MM.1S (cell line): Measurements from ENCODE around the gene RHEB.

ENCODE experiments used
- DNase-seq: peaks from one replicate; pipeline ENCODE4 v3.0.0-alpha.2; 2015
- H2AFZ ChIP-seq: fragments of 300-600 bp; sonication (generic); 2 replicates; pipeline ENCODE4 v1.6.0; 2016; ENCODE audit warnings: antibody characterized with exemption, low read length
- H3F3A ChIP-seq: fragments of 300-600 bp; sonication (generic); 2 replicates; pipeline ENCODE4 v1.6.1; 2016; ENCODE audit warnings: mild to moderate bottlenecking, antibody characterized with exemption, low read length, moderate library complexity, mixed read lengths; ENCODE audit not compliant: insufficient read depth
- H3K27ac ChIP-seq: fragments of 300-600 bp; sonication (generic); 2 replicates; pipeline ENCODE4 v1.5.1; 2016; ENCODE audit warnings: mild to moderate bottlenecking, low read length
- H3K27me3 ChIP-seq: fragments of 300-600 bp; sonication (generic); replicated peaks from 2 replicates; pipeline ENCODE4 v1.6.0; 2016; ENCODE audit warnings: low read length; ENCODE audit not compliant: insufficient read depth
- H3K36me3 ChIP-seq: fragments of 300-600 bp; sonication (generic); replicated peaks from 2 replicates; pipeline ENCODE4 v1.6.1; 2016; ENCODE audit warnings: mild to moderate bottlenecking, low read length, mixed read lengths; ENCODE audit not compliant: insufficient read depth
- H3K4me1 ChIP-seq: fragments of 300-600 bp; sonication (generic); 2 replicates; pipeline ENCODE4 v1.6.1; 2016; ENCODE audit warnings: low read length, mixed read lengths
- H3K4me2 ChIP-seq: fragments of 300-600 bp; sonication (generic); 2 replicates; pipeline ENCODE4 v1.6.0; 2016; ENCODE audit warnings: low read depth, low read length
- H3K4me3 ChIP-seq: fragments of 300-600 bp; sonication (generic); 2 replicates; pipeline ENCODE4 v1.5.1; 2016; ENCODE audit warnings: low read length, mixed read lengths
- H3K79me2 ChIP-seq: fragments of 300-600 bp; sonication (generic); 2 replicates; pipeline ENCODE4 v1.6.1; 2016; ENCODE audit warnings: mixed run types, low read length, mixed read lengths
- H3K9ac ChIP-seq: fragments of 300-600 bp; sonication (generic); 2 replicates; pipeline ENCODE4 v1.6.1; 2016; ENCODE audit warnings: low read length, mixed read lengths
- H3K9me2 ChIP-seq: fragments of 300-600 bp; sonication (generic); replicated peaks from 2 replicates; pipeline ENCODE4 v1.6.1; 2016; ENCODE audit warnings: mild to moderate bottlenecking, low read length, mixed read lengths; ENCODE audit not compliant: insufficient read depth
- H3K9me3 ChIP-seq: fragments of 300-600 bp; sonication (generic); replicated peaks from 2 replicates; pipeline ENCODE4 v1.6.1; 2016; ENCODE audit warnings: mild to moderate bottlenecking, low read length, mixed read lengths; ENCODE audit not compliant: insufficient read depth
- H4K20me1 ChIP-seq: fragments of 300-600 bp; sonication (generic); 2 replicates; pipeline ENCODE4 v1.6.1; 2016; ENCODE audit warnings: mild to moderate bottlenecking, low read length, moderate library complexity, mixed read lengths; ENCODE audit not compliant: insufficient read depth
- EZH2 ChIP-seq: fragments of 300-600 bp; sonication (generic); optimal IDR thresholded peaks from 2 replicates; pipeline ENCODE3; 2017; ENCODE audit warnings: low read depth, mild to moderate bottlenecking, antibody characterized with exemption, low read length, mixed read lengths
- EZH2phosphoT487 ChIP-seq: fragments of 300-600 bp; sonication (generic); IDR thresholded peaks from 2 replicates; pipeline ENCODE4 v1.6.1; 2018; ENCODE audit warnings: antibody characterized with exemption, low read length
- TF ChIP-seq, protein P1 (sequence below): fragments of 300-600 bp; sonication (generic); IDR thresholded peaks from 2 replicates; pipeline ENCODE4 v1.5.1; 2016; ENCODE audit warnings: antibody characterized with exemption, low read length, mixed read lengths

Gene RHEB

DNA sequence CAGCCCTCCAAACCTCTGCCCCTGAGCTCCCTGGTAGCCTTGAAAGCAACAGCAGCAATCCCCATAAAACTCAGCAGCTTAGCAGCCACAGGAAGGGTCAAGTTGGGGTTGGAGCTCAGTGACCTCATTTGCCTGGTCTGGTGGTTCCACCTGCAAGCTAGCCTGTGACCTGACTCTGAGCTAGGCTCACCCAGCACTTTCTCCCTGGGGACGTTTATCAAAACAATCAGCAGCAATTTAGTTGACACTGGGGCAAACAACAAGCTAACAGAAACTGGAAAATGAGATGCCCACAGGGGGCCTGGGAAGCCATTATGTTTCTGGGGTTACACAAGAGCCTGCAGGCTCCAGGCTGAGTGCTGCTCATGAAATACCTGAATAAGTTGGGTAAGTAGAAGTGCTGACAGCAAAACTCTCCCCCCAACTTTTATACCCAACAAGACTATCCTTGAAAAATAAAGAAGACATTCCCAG lies 57.4 kb downstream of the RHEB start:
- no peaks in the 10 kb centered on the region for H4K20me1 ChIP-seq
- DNase-seq: no peak
- peaks cover 3% of the 10 kb centered on the region; the same call in 1 of the 2 replicates for H3K27me3 ChIP-seq
- H3K9ac ChIP-seq: no peak overlapping the region
- no peaks in the 10 kb centered on the region for H3K79me2 ChIP-seq
- H3K4me3 ChIP-seq: no peak overlapping the region
- 0 out of 2 replicates have a peak, but pooled peaks cover 4% of the 10 kb centered on the region for H3F3A ChIP-seq
- H3K36me3 ChIP-seq: peaks cover 14% of the 10 kb centered on the region
- no peak overlapping the region for H3K27ac ChIP-seq
- TF ChIP-seq, protein P1, sequence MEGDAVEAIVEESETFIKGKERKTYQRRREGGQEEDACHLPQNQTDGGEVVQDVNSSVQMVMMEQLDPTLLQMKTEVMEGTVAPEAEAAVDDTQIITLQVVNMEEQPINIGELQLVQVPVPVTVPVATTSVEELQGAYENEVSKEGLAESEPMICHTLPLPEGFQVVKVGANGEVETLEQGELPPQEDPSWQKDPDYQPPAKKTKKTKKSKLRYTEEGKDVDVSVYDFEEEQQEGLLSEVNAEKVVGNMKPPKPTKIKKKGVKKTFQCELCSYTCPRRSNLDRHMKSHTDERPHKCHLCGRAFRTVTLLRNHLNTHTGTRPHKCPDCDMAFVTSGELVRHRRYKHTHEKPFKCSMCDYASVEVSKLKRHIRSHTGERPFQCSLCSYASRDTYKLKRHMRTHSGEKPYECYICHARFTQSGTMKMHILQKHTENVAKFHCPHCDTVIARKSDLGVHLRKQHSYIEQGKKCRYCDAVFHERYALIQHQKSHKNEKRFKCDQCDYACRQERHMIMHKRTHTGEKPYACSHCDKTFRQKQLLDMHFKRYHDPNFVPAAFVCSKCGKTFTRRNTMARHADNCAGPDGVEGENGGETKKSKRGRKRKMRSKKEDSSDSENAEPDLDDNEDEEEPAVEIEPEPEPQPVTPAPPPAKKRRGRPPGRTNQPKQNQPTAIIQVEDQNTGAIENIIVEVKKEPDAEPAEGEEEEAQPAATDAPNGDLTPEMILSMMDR: no peak
- no peak for TF ChIP-seq EZH2phosphoT487
- no peak for TF ChIP-seq EZH2
- H3K4me2 ChIP-seq: no peak overlapping the region
- no peaks in the 10 kb centered on the region for H3K4me1 ChIP-seq
- no peak overlapping the region for H2AFZ ChIP-seq
- no peaks in the 10 kb centered on the region for H3K9me3 ChIP-seq
- no peaks in the 10 kb centered on the region for H3K9me2 ChIP-seq

DNA sequence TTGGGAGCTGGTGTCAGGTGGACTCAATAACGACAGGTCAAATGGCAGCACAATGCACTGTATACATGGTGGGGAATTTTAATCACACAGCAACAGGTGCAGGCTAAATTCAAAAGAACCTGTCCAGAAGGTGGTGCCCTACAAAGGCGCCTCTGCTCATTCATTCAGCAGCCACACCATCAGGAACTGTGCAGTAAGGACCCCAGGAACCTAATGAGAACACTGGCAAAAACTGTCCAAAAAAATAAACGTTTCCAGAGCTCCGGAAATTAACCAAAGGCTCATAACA lies 57.8 kb downstream of the RHEB start:
- Histone ChIP-seq H3K4me3 (no peak overlapping the region), H3K4me2 (no peak overlapping the region), H2AFZ (no peak overlapping the region), H3K27me3 (peaks cover 5% of the 10 kb centered on the region; the same call in 1 of the 2 replicates), H3F3A (0 out of 2 replicates have a peak, but pooled peaks cover 4% of the 10 kb centered on the region), H4K20me1 (no peaks in the 10 kb centered on the region), H3K9ac (no peak overlapping the region), H3K9me3 (no peaks in the 10 kb centered on the region), H3K36me3 (peaks cover 14% of the 10 kb centered on the region), H3K9me2 (no peaks in the 10 kb centered on the region), H3K79me2 (no peaks in the 10 kb centered on the region), H3K27ac (no peak overlapping the region), H3K4me1 (no peaks in the 10 kb centered on the region)
- DNase-seq: no peak
- TF ChIP-seq, protein P1: 0 out of 2 replicates have a peak, but pooled peaks have one; percentile 4
- TF ChIP-seq EZH2: no peak
- no peak for TF ChIP-seq EZH2phosphoT487

DNA sequence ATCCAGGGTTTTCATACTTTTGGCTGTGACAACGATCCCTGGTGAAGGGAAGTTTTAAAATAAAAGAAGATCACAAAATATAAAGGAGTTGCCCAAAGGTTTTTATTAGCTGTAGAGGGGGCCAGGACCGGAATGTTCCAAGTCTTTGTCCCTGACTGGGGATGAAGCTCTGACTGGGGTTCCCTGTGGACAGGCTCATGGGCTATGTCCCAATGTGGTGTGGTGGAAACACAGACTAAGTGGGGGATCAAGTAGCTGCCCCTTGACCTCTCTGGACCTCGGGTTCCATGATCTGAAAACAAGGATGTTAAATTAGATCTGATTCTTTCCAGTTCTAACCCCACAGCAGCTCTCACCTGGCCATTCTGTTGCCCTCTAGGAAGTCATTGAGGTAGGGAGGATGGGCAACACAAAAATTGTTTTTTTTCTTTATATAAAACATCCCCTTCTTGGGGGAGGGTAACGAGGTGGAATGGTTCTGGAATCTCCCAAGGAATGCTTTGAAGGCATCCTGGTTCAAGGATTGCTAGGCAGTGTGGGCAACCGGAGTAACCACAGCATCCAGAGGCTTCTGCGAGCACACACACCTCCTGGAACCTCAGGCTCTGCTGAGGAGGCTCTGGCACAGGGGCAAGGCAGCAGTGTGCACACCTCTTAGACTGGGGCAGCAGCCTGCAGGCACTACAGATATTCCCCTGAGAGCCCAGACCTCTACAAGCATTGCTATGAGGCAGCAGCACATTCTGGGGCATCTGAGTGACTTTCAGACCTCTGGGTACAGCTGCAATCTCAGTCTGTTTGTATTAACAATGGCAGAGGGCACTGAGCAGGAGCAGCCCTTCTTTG lies 58.4 kb downstream of the RHEB start:
- no peaks in the 10 kb centered on the region for H3K79me2 ChIP-seq
- 0 out of 2 replicates have a peak, but pooled peaks cover 4% of the 10 kb centered on the region for H3F3A ChIP-seq
- H3K4me1 ChIP-seq: no peaks in the 10 kb centered on the region
- H3K27me3 ChIP-seq: peaks cover 5% of the 10 kb centered on the region; the same call in 1 of the 2 replicates
- no peaks in the 10 kb centered on the region for H3K9me2 ChIP-seq
- H4K20me1 ChIP-seq: no peaks in the 10 kb centered on the region
- H3K27ac ChIP-seq: no peak overlapping the region
- peaks cover 12% of the 10 kb centered on the region for H3K36me3 ChIP-seq
- no peak overlapping the region for H2AFZ ChIP-seq
- DNase-seq: no peak
- no peak overlapping the region for H3K9ac ChIP-seq
- TF ChIP-seq EZH2phosphoT487 (no peak), EZH2 (no peak)
- TF ChIP-seq, protein P1: no peak
- H3K4me2 ChIP-seq: no peak overlapping the region
- no peak overlapping the region for H3K4me3 ChIP-seq
- H3K9me3 ChIP-seq: no peaks in the 10 kb centered on the region
